OCI-LY3 (cell line): Measurements from ENCODE around the gene STRIP2.

Experiments
- EZH2phosphoT487 ChIP-seq: fragments of 200-600 bp; shearing (Covaris generic); IDR thresholded peaks from 2 replicates; pipeline ENCODE4 v1.6.1; 2018; ENCODE audit warnings: antibody characterized with exemption, mixed run types, low read depth
- TF ChIP-seq, protein P1 (sequence below): fragments of 200-600, 300-600 bp; sonication (generic); IDR thresholded peaks from 2 replicates; pipeline ENCODE4 v1.5.1; 2014; ENCODE audit warnings: antibody characterized with exemption, low read length, low read depth

DNA sequence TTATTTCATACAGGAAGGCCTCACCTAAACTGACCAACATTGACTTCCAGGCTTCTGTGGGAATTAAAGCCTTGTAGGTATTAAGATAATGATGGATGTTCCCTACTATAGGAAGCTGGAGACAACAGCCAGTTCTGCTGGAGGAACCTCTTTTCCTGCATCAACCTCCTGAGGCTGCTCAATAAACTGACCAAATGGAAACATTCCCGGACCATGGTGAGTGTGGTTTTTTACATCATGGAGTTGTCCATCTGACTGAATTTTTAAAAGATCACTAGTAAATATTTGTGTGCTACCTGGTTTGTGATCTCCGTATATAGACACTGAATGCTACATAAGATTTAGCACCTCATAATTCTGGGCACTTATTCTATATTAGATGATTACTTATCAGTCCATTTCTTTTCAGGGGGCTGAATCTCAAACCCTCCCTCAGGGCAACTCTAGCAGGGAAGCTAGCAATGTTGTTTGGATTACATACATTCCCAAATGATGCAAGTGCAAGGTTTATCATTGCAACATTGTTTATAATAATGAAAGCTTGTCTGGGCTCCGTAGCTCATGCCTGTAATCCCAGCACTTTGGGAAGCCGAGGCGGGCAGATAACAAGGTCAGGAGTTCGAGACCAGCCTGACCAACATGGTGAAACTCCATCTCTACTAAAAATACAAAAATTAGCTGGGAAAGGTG lies 46.6 kb downstream of the STRIP2 start:
- TF ChIP-seq, protein P1, sequence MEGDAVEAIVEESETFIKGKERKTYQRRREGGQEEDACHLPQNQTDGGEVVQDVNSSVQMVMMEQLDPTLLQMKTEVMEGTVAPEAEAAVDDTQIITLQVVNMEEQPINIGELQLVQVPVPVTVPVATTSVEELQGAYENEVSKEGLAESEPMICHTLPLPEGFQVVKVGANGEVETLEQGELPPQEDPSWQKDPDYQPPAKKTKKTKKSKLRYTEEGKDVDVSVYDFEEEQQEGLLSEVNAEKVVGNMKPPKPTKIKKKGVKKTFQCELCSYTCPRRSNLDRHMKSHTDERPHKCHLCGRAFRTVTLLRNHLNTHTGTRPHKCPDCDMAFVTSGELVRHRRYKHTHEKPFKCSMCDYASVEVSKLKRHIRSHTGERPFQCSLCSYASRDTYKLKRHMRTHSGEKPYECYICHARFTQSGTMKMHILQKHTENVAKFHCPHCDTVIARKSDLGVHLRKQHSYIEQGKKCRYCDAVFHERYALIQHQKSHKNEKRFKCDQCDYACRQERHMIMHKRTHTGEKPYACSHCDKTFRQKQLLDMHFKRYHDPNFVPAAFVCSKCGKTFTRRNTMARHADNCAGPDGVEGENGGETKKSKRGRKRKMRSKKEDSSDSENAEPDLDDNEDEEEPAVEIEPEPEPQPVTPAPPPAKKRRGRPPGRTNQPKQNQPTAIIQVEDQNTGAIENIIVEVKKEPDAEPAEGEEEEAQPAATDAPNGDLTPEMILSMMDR = no peak
- TF ChIP-seq EZH2phosphoT487 = no peak
